Measurements from ENCODE around the gene IQCK.

DNA sequence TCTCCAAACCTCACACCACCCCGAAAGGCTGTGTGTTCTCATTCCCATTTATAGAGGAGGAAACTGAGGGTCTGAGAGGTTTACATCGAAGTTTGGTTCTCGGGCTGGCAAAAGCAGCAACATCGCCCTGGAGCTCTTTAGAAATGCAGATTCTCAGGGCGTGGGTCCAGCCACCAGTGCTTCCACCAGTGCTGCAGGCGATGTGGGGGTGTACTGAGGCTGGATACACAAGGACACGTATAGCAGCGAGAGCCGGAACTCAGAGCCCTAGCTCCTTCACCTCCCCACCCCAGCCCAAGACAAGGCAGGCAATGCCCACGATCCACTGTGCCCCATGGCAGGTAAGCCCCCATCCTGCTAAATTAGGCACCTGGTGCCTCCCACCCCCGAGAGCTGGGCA, 160.7 kb downstream of the IQCK start:
- TF ChIP-seq, protein P1, sequence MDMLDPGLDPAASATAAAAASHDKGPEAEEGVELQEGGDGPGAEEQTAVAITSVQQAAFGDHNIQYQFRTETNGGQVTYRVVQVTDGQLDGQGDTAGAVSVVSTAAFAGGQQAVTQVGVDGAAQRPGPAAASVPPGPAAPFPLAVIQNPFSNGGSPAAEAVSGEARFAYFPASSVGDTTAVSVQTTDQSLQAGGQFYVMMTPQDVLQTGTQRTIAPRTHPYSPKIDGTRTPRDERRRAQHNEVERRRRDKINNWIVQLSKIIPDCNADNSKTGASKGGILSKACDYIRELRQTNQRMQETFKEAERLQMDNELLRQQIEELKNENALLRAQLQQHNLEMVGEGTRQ (IDR thresholded peaks at IDR 0.05) = no peak
- TF ChIP-seq POLR2A (IDR thresholded peaks at IDR 0.05; ENCODE audit: low read length) (no peak), RAD21 (conservative IDR thresholded peaks at IDR 0.05 in 1 of 2, IDR thresholded peaks at IDR 0.05 in 1 of 2) (no peak), BHLHE40 (IDR thresholded peaks at IDR 0.05; ENCODE audit: low read depth, low read length) (no peak), RCOR1 (IDR thresholded peaks at IDR 0.05; ENCODE audit: low read depth, low read length) (no peak), MYC (IDR thresholded peaks at IDR 0.05; ENCODE audit: borderline replicate concordance, low read length) (no peak), KDM1A (IDR thresholded peaks at IDR 0.05; ENCODE audit: low read depth) (no peak), JUN (IDR thresholded peaks at IDR 0.05) (no peak), SMC3 (IDR thresholded peaks at IDR 0.05) (no peak)
- TF ChIP-seq, protein P2, sequence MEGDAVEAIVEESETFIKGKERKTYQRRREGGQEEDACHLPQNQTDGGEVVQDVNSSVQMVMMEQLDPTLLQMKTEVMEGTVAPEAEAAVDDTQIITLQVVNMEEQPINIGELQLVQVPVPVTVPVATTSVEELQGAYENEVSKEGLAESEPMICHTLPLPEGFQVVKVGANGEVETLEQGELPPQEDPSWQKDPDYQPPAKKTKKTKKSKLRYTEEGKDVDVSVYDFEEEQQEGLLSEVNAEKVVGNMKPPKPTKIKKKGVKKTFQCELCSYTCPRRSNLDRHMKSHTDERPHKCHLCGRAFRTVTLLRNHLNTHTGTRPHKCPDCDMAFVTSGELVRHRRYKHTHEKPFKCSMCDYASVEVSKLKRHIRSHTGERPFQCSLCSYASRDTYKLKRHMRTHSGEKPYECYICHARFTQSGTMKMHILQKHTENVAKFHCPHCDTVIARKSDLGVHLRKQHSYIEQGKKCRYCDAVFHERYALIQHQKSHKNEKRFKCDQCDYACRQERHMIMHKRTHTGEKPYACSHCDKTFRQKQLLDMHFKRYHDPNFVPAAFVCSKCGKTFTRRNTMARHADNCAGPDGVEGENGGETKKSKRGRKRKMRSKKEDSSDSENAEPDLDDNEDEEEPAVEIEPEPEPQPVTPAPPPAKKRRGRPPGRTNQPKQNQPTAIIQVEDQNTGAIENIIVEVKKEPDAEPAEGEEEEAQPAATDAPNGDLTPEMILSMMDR (IDR thresholded peaks at IDR 0.05) = no peak
- TF ChIP-seq, protein P3, sequence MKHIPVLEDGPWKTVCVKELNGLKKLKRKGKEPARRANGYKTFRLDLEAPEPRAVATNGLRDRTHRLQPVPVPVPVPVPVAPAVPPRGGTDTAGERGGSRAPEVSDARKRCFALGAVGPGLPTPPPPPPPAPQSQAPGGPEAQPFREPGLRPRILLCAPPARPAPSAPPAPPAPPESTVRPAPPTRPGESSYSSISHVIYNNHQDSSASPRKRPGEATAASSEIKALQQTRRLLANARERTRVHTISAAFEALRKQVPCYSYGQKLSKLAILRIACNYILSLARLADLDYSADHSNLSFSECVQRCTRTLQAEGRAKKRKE (CRISPR knock-in tag; IDR thresholded peaks at IDR 0.05; ENCODE audit: low read depth) = no peak
- TF ChIP-seq, protein P4, sequence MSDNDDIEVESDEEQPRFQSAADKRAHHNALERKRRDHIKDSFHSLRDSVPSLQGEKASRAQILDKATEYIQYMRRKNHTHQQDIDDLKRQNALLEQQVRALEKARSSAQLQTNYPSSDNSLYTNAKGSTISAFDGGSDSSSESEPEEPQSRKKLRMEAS (IDR thresholded peaks at IDR 0.05) = no peak

All from A549 (cell line).